IMR-90 (cell line): ENCODE data around the gene RNU1-3. TPM values are rescaled to one million over a fixed set of nuclear protein-coding genes. Genes with fewer than 3 reads are reported as not detected.

Experiments used
- ATAC-seq: fragments of 200-7000 bp; cut with Tn5 transposase; 2 replicates; pipeline ENCODE4 v1.9.1; 2020; ENCODE audit warnings: low read depth, mild to moderate bottlenecking, moderate library complexity
- BruUV-seq: library from RNA; stranded (reverse); fragments of 400-500 nt; replicated peaks from 2 replicates; lab custom pipeline; 2021; lab: Mats Ljungman, UMichigan
- CTCF ChIA-PET: fragments of 300-600 bp; formaldehyde crosslinking; extraction: SDS; loops from one replicate; lab custom pipeline; 2021; ENCODE audit warnings: antibody characterized with exemption; lab: Yijun Ruan, JAX
- POLR2A ChIA-PET: fragments of 300-600 bp; sonication (Branson Sonifier 250); formaldehyde crosslinking; loops from one replicate; lab custom pipeline; 2022; ENCODE audit warnings: antibody characterized with exemption; ENCODE audit not compliant: unreplicated experiment; lab: Charles Lee
- DNase-seq: peaks from one replicate; pipeline ENCODE4 v3.0.0; 2013
- H2AFZ ChIP-seq: replicated peaks from 2 replicates; pipeline ENCODE3; 2013; ENCODE audit warnings: low read length, mild to moderate bottlenecking; ENCODE audit not compliant: poor library complexity
- H2AK5ac ChIP-seq: 2 replicates; pipeline ENCODE4 v1.6.1; 2013; ENCODE audit warnings: low read depth, low read length, inconsistent platforms
- H2AK9ac ChIP-seq: replicated peaks from 2 replicates; pipeline ENCODE3; 2013; ENCODE audit warnings: mild to moderate bottlenecking, low read depth, low read length, moderate library complexity; ENCODE audit not compliant: poor library complexity
- H2BK120ac ChIP-seq: 2 replicates; pipeline ENCODE4 v1.6.1; 2013; ENCODE audit warnings: low read depth, low read length, inconsistent platforms
- H2BK15ac ChIP-seq: 3 replicates; pipeline ENCODE4 v1.6.1; 2013; ENCODE audit warnings: low read depth, low read length, inconsistent platforms
- H2BK20ac ChIP-seq: 2 replicates; pipeline ENCODE4 v1.6.1; 2013; ENCODE audit warnings: low read depth, mild to moderate bottlenecking, inconsistent platforms, low read length, moderate library complexity
- H2BK5ac ChIP-seq: 2 replicates; pipeline ENCODE4 v1.6.1; 2013; ENCODE audit warnings: mild to moderate bottlenecking, low read depth, low read length, inconsistent platforms; ENCODE audit not compliant: poor library complexity, severe bottlenecking
- H3K14ac ChIP-seq: replicated peaks from 2 replicates; pipeline ENCODE4 v1.6.1; 2013; ENCODE audit warnings: low read depth, low read length, inconsistent platforms
- H3K18ac ChIP-seq: 2 replicates; pipeline ENCODE4 v1.6.1; 2013; ENCODE audit warnings: low read depth, low read length, control low read depth
- H3K23ac ChIP-seq: 2 replicates; pipeline ENCODE4 v1.6.1; 2013; ENCODE audit warnings: low read depth, low read length, inconsistent platforms
- H3K27ac ChIP-seq: 2 replicates; pipeline ENCODE4 v1.5.1; 2013; ENCODE audit warnings: mild to moderate bottlenecking, control low read depth, low read length; ENCODE audit not compliant: insufficient read depth
- H3K27me3 ChIP-seq: 2 replicates; pipeline ENCODE4 v1.6.1; 2013; ENCODE audit warnings: low read length; ENCODE audit not compliant: control insufficient read depth, insufficient read depth
- H3K36me3 ChIP-seq: 2 replicates; pipeline ENCODE4 v1.6.1; 2013; ENCODE audit warnings: low read length, mixed read lengths; ENCODE audit not compliant: control insufficient read depth, insufficient read depth
- H3K4ac ChIP-seq: 2 replicates; pipeline ENCODE4 v1.6.1; 2013; ENCODE audit warnings: low read depth, low read length, inconsistent platforms
- H3K4me1 ChIP-seq: 2 replicates; pipeline ENCODE4 v1.6.1; 2013; ENCODE audit warnings: low read length, mixed read lengths; ENCODE audit not compliant: control insufficient read depth, insufficient read depth
- H3K4me2 ChIP-seq: 2 replicates; pipeline ENCODE4 v1.6.1; 2013; ENCODE audit warnings: low read depth, mild to moderate bottlenecking, control low read depth, low read length, moderate library complexity
- H3K4me3 ChIP-seq: 2 replicates; pipeline ENCODE4 v1.5.1; 2013; ENCODE audit warnings: low read depth, mild to moderate bottlenecking, control low read depth, low read length, moderate library complexity; ENCODE audit not compliant: insufficient read depth
- H3K56ac ChIP-seq: 2 replicates; pipeline ENCODE4 v1.6.1; 2013; ENCODE audit warnings: low read length, inconsistent platforms; ENCODE audit not compliant: insufficient read depth; ENCODE audit errors: extremely low read depth
- H3K79me1 ChIP-seq, 2 experiments: 2 replicates each; pipeline ENCODE4 v1.6.1; 2013; ENCODE audit warnings: low read length in 2 of 2, inconsistent platforms in 1 of 2, low read depth in 1 of 2
- H3K9ac ChIP-seq: 2 replicates; pipeline ENCODE4 v1.6.1; 2013; ENCODE audit warnings: low read depth, low read length, control low read depth
- H3K9me1 ChIP-seq: 2 replicates; pipeline ENCODE4 v1.6.1; 2013; ENCODE audit warnings: low read length, inconsistent platforms; ENCODE audit not compliant: insufficient read depth
- H3K9me3 ChIP-seq: 2 replicates; pipeline ENCODE4 v1.6.1; 2013; ENCODE audit warnings: low read length; ENCODE audit not compliant: control insufficient read depth, insufficient read depth
- H4K20me1 ChIP-seq: 2 replicates; pipeline ENCODE4 v1.6.1; 2013; ENCODE audit warnings: low read length, inconsistent platforms; ENCODE audit not compliant: insufficient read depth
- H4K5ac ChIP-seq: 2 replicates; pipeline ENCODE4 v1.6.1; 2013; ENCODE audit warnings: mild to moderate bottlenecking, low read depth, low read length, control low read depth
- H4K8ac ChIP-seq, 2 experiments: 2 replicates each; pipeline ENCODE4 v1.6.1; 2013; ENCODE audit warnings: low read depth in 2 of 2, low read length in 2 of 2, control low read depth in 1 of 2, inconsistent platforms in 1 of 2
- H4K91ac ChIP-seq: 2 replicates; pipeline ENCODE4 v1.6.1; 2013; ENCODE audit warnings: low read depth, low read length, inconsistent platforms; ENCODE audit not compliant: insufficient read depth
- BHLHE40 ChIP-seq: fragments of 150-350 bp; IDR thresholded peaks from 2 replicates; pipeline ENCODE4 v1.6.1; 2016; ENCODE audit warnings: mild to moderate bottlenecking, low read depth, low read length
- CEBPB ChIP-seq: IDR thresholded peaks from 2 replicates; pipeline ENCODE4 v1.6.1; 2012; ENCODE audit warnings: low read depth, low read length, improper control_type of control experiment
- ELK1 ChIP-seq: fragments of 150-350 bp; IDR thresholded peaks from 2 replicates; pipeline ENCODE4 v1.6.1; 2016; ENCODE audit warnings: low read depth, mild to moderate bottlenecking, low read length, moderate library complexity, borderline replicate concordance
- MAFK ChIP-seq: IDR thresholded peaks from 2 replicates; pipeline ENCODE4 v1.6.1; 2012; ENCODE audit warnings: low read depth, low read length, improper control_type of control experiment
- MAZ ChIP-seq: IDR thresholded peaks from 2 replicates; pipeline ENCODE4 v1.6.1; 2012; ENCODE audit warnings: low read depth, mild to moderate bottlenecking, low read length, improper control_type of control experiment, moderate library complexity, borderline replicate concordance
- NFE2L2 ChIP-seq: fragments of 150-350 bp; IDR thresholded peaks from 2 replicates; pipeline ENCODE4 v1.6.1; 2016; ENCODE audit warnings: low read depth, mild to moderate bottlenecking, low read length
- RFX5 ChIP-seq: IDR thresholded peaks from 2 replicates; pipeline ENCODE4 v1.8.0; 2012; ENCODE audit warnings: low read depth, mild to moderate bottlenecking, low read length, moderate library complexity
- SMC3 ChIP-seq: fragments of 150-350 bp; IDR thresholded peaks from 2 replicates; pipeline ENCODE4 v1.6.1; 2016; ENCODE audit warnings: low read depth, mild to moderate bottlenecking, antibody characterized with exemption, low read length, moderate library complexity
- USF2 ChIP-seq: fragments of 150-350 bp; IDR thresholded peaks from 2 replicates; pipeline ENCODE4 v1.6.1; 2017; ENCODE audit warnings: mild to moderate bottlenecking, antibody characterized with exemption, low read length, low read depth
- WGBS, 2 experiments: methylation state at CpG; one replicate each; pipeline versions ENCODE4 v1.1.5 to v1.1.7; 2013; ENCODE audit warnings: missing lambda C conversion rate in 2 of 2; ENCODE audit not compliant: insufficient read length in 1 of 2; ENCODE audit errors: extremely low coverage in 2 of 2; 5-methylcytosine and 5-hydroxymethylcytosine counted together
- dilution Hi-C: fragments of 300-500 bp; cut with HindIII; formaldehyde crosslinking; loops from one replicate; pipeline ENCODE4 v1.14.3; 2018; ENCODE audit warnings: low sequenced_read_pairs; ENCODE audit not compliant: unreplicated experiment
- in situ Hi-C: fragments of 300-500 bp; cut with MboI; formaldehyde crosslinking; loops from 3 replicates; pipeline ENCODE4 v1.14.3; 2019; ENCODE audit warnings: low sequenced_read_pairs, inconsistent platforms, mixed read lengths
- intact Hi-C: fragments of 100-400 bp; cut with micrococcal nuclease; formaldehyde crosslinking; loops from 2 replicates; pipeline ENCODE4 v1.10.0; 2022
- polyA plus RNA-seq, 3 experiments: library from polyadenylated mRNA; depleted of rRNA; stranded (reverse); fragments of >200 nt; gene quantifications; 2 replicates each; pipeline ENCODE4 v1.2.3, GENCODE V29; 2012; ENCODE audit warnings: low replicate concordance in 1 of 3
- total RNA-seq: library from RNA; depleted of rRNA; stranded (reverse); fragments of >200 nt; gene quantifications from 2 replicates; pipeline ENCODE4 v1.2.3, GENCODE V29; 2012

RNU1-3 gene
- total and polyA plus RNA-seq, 2 of the 4 experiments (the other 2 are of a cell fraction) = under 0.01 TPM; not detected in 1

- POLR2A ChIA-PET = no interaction called here
Measured at GRCh38 chr1:16617778-16618580, 48.8 kb downstream of the RNU1-3 start.

More at GRCh38 chr1:16617778-16618580, 48.8 kb downstream of the RNU1-3 start:
- no TSS peak for BruUV-seq
- no peak overlapping the region for H3K14ac ChIP-seq
- H4K20me1 ChIP-seq = peaks cover 3% of the 10 kb centered on the region; the same call in 1 of the 2 replicates
- in situ Hi-C loops = loop anchor here (25.0 kb wide), 1 partner anchor 419 kb away; no protein-coding TSS in a partner anchor
- no peaks in the 10 kb centered on the region for H3K9me1 ChIP-seq
- WGBS, 2 experiments = 67% methylated on average over 6 of the region's 7 CpGs; no CpG with 5 or more reads in 1 of the 2 experiments
- no peak for ATAC-seq
- no peak overlapping the region for H2BK20ac ChIP-seq
- intact Hi-C loops = no loop called here
- dilution Hi-C loops = no loop called here
- H2BK5ac ChIP-seq = no peak overlapping the region
- H3K23ac ChIP-seq = no peak overlapping the region
- no peaks in the 10 kb centered on the region for H3K9me3 ChIP-seq
- no peak overlapping the region for H2AFZ ChIP-seq
- TF ChIP-seq ELK1 = no peak
- TF ChIP-seq SMC3 = no peak
- no peak for TF ChIP-seq MAZ
- TF ChIP-seq USF2 = no peak
- TF ChIP-seq MAFK = no peak
- no peak for TF ChIP-seq CEBPB
- no peak for TF ChIP-seq NFE2L2
- TF ChIP-seq RFX5 = no peak
- no peak for TF ChIP-seq BHLHE40
- no peak overlapping the region for H2AK5ac ChIP-seq
- no peak overlapping the region for H3K27ac ChIP-seq
- no peak overlapping the region for H3K18ac ChIP-seq
- H4K8ac ChIP-seq = no peak overlapping the region
- H3K27me3 ChIP-seq = no peaks in the 10 kb centered on the region
- CTCF ChIA-PET = interaction anchor here (0.7 to 1.2 kb wide), 2 partner anchors 9 to 10 kb away, joined by 3 read pairs; no protein-coding TSS in a partner anchor
- no peak overlapping the region for H3K4me2 ChIP-seq
- no peaks in the 10 kb centered on the region for H3K4me1 ChIP-seq
- no peak overlapping the region for H3K4me3 ChIP-seq
- H3K4ac ChIP-seq = no peak overlapping the region
- H2AK9ac ChIP-seq = no peak overlapping the region
- H3K9ac ChIP-seq = no peak overlapping the region
- DNase-seq = no peak
- H2BK120ac ChIP-seq = no peak overlapping the region
- no peak overlapping the region for H3K56ac ChIP-seq
- H2BK15ac ChIP-seq = no peak overlapping the region
- H3K36me3 ChIP-seq = peaks cover 5% of the 10 kb centered on the region; the same call in 1 of the 2 replicates
- H4K5ac ChIP-seq = no peak overlapping the region
- no peak overlapping the region for H4K91ac ChIP-seq
- H3K79me1 ChIP-seq = peaks cover 0 to 5% of the 10 kb centered on the region in 2 experiments; a peak in 1 of 4 replicates
